OCI-LY1 (cell line): ENCODE data around the gene MIB2.

Source experiments
- H2AFZ ChIP-seq: fragments of 200-600 bp; sonication (generic), shearing (Covaris generic); 2 replicates; pipeline ENCODE4 v1.6.0; 2014; ENCODE audit warnings: antibody characterized with exemption, mild to moderate bottlenecking, low read length
- H3F3A ChIP-seq: fragments of 200-600 bp; sonication (generic), shearing (Covaris generic); 2 replicates; pipeline ENCODE4 v1.6.0; 2014; ENCODE audit warnings: mild to moderate bottlenecking, antibody characterized with exemption, low read length, moderate library complexity; ENCODE audit not compliant: insufficient read depth
- H3K27ac ChIP-seq: fragments of 200-600 bp; sonication (generic); 2 replicates; pipeline ENCODE4 v1.5.1; 2014; ENCODE audit warnings: low read length, mixed run types, mild to moderate bottlenecking, low read depth; ENCODE audit not compliant: poor library complexity, severe bottlenecking
- H3K27me3 ChIP-seq: fragments of 200-600 bp; sonication (generic); 2 replicates; pipeline ENCODE4 v1.6.0; 2014; ENCODE audit warnings: antibody characterized with exemption, mild to moderate bottlenecking, low read length, moderate library complexity; ENCODE audit not compliant: insufficient read depth
- H3K36me3 ChIP-seq: fragments of 200-600 bp; sonication (generic); 2 replicates; pipeline ENCODE4 v1.6.1; 2014; ENCODE audit warnings: mild to moderate bottlenecking, antibody characterized with exemption, low read length, moderate library complexity, mixed read lengths; ENCODE audit not compliant: insufficient read depth
- H3K4me1 ChIP-seq: fragments of 200-600 bp; sonication (generic); 2 replicates; pipeline ENCODE4 v1.5.1; 2014; ENCODE audit warnings: mild to moderate bottlenecking, low read length, moderate library complexity; ENCODE audit not compliant: insufficient read depth, severe bottlenecking
- H3K4me2 ChIP-seq: fragments of 200-600 bp; sonication (generic), shearing (Covaris generic); 2 replicates; pipeline ENCODE4 v1.6.1; 2014; ENCODE audit warnings: low read length
- H3K4me3 ChIP-seq: fragments of 200-600 bp; sonication (generic); 2 replicates; pipeline ENCODE4 v1.5.1; 2014; ENCODE audit warnings: low read length, low read depth, mild to moderate bottlenecking, mixed read lengths; ENCODE audit not compliant: poor library complexity, severe bottlenecking
- H3K79me2 ChIP-seq: fragments of 200-600 bp; shearing (Covaris generic); 2 replicates; pipeline ENCODE4 v1.6.1; 2016; ENCODE audit warnings: mixed run types, low read length, mixed read lengths; ENCODE audit not compliant: insufficient read depth
- H3K9ac ChIP-seq: fragments of 200-600 bp; sonication (generic), shearing (Covaris generic); 2 replicates; pipeline ENCODE4 v1.6.1; 2014; ENCODE audit warnings: mild to moderate bottlenecking, low read length, mixed read lengths
- H3K9me2 ChIP-seq: fragments of 200-600 bp; sonication (generic), shearing (Covaris generic); 2 replicates; pipeline ENCODE4 v1.6.1; 2014; ENCODE audit warnings: low read depth, mild to moderate bottlenecking, low read length, mixed read lengths
- H3K9me3 ChIP-seq: fragments of 200-600 bp; shearing (Covaris generic); 2 replicates; pipeline ENCODE4 v1.6.1; 2014; ENCODE audit warnings: low read length, mixed read lengths
- H4K20me1 ChIP-seq: fragments of 200-600 bp; sonication (generic), shearing (Covaris generic); 2 replicates; pipeline ENCODE4 v1.6.0; 2016; ENCODE audit warnings: mild to moderate bottlenecking, low read length; ENCODE audit not compliant: insufficient read depth
- EZH2 ChIP-seq: fragments of 200-600 bp; sonication (generic), shearing (Covaris generic); IDR thresholded peaks from 2 replicates; pipeline ENCODE4 v1.8.0; 2017; ENCODE audit warnings: borderline replicate concordance, mixed run types, mild to moderate bottlenecking, antibody characterized with exemption, low read length, moderate library complexity, mixed read lengths
- TF ChIP-seq, protein P1 (sequence below): fragments of 200-600 bp; sonication (generic), shearing (Covaris generic); IDR thresholded peaks from 2 replicates; pipeline ENCODE4 v1.5.1; 2017; ENCODE audit warnings: mild to moderate bottlenecking, antibody characterized with exemption, low read length, moderate library complexity, mixed read lengths

MIB2 gene

DNA sequence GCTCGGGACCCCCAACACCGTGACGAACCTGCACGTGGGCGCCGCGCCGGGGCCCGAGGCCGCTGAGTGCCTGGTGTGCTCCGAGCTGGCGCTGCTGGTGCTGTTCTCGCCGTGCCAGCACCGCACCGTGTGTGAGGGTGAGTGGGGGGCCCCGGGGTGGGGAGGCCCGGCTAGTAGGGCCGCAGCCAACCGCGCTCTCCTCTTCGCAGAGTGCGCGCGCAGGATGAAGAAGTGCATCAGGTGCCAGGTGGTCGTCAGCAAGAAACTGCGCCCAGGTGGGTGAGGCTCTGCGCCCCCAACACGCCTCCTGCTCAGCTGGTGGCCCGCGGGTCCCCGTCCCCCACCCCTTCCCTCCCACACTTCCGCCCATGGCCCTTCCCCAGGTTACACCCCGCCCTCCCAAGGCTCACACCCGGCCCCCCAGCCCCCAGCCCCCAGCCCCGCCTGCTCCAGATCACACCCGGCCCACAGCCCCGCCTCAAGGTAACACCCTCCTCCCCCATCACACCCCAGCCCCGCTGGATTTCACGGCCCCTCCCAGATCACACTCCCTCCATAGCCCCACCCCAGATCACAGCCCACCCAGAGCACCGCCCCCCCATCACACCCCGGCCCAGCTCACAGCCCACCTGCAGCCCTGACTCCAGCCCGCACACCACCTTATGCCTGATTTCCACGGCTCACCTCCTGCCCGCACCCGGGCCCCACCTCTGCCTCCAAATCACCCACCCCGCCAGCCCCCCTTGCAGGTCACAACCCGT, 14.3 kb downstream of the MIB2 start:
- Histone ChIP-seq H3K4me3 (peak overlapping the region; percentile 64), H3K4me2 (peak overlapping the region; percentile 83), H3K4me1 (peaks cover 29% of the 10 kb centered on the region), H3K36me3 (no peaks in the 10 kb centered on the region), H2AFZ (no peak overlapping the region), H3K27ac (no peak overlapping the region), H3K79me2 (no peaks in the 10 kb centered on the region), H3F3A (no peaks in the 10 kb centered on the region), H3K27me3 (no peaks in the 10 kb centered on the region), H4K20me1 (no peaks in the 10 kb centered on the region), H3K9me3 (no peaks in the 10 kb centered on the region), H3K9ac (peak overlapping the region; percentile 45), H3K9me2 (no peaks in the 10 kb centered on the region)
- TF ChIP-seq, protein P1, sequence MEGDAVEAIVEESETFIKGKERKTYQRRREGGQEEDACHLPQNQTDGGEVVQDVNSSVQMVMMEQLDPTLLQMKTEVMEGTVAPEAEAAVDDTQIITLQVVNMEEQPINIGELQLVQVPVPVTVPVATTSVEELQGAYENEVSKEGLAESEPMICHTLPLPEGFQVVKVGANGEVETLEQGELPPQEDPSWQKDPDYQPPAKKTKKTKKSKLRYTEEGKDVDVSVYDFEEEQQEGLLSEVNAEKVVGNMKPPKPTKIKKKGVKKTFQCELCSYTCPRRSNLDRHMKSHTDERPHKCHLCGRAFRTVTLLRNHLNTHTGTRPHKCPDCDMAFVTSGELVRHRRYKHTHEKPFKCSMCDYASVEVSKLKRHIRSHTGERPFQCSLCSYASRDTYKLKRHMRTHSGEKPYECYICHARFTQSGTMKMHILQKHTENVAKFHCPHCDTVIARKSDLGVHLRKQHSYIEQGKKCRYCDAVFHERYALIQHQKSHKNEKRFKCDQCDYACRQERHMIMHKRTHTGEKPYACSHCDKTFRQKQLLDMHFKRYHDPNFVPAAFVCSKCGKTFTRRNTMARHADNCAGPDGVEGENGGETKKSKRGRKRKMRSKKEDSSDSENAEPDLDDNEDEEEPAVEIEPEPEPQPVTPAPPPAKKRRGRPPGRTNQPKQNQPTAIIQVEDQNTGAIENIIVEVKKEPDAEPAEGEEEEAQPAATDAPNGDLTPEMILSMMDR: no peak
- no peak for TF ChIP-seq EZH2

DNA sequence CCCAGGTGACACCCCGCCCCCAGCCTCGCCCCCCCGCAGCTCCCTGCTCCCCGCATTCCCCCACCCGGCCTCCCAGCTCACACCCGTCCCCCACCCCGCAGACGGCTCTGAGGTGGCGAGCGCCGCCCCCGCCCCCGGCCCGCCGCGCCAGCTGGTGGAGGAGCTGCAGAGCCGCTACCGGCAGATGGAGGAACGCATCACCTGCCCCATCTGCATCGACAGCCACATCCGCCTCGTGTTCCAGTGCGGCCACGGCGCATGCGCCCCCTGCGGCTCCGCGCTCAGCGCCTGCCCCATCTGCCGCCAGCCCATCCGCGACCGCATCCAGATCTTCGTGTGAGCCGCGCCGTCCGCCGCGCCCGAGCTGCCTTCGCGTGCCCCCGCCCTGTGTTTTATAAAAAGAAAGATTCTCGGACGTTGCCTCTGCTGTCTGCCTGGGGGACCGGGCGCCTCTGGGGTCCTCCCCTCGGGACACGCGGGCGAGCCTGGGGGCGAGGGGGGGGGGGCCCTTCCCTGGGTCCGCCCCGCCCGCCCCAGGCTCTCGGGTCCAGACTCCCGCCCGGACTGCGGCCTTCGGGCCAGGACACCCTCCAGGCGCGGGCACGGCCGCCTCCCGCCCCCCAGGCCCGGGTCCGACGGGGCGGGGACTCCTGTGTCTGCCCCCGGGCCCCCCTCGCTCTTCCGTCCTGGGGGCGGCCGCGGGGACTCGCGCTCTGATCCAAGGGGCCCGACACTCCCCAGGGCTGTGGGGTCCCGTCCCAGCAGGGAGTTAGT, 15.1 kb downstream of the MIB2 start:
- no peaks in the 10 kb centered on the region for H3K27me3 ChIP-seq
- no peak overlapping the region for H3K27ac ChIP-seq
- H3K4me2 ChIP-seq: peak overlapping the region; percentile 58
- no peak overlapping the region for H2AFZ ChIP-seq
- no peaks in the 10 kb centered on the region for H3K79me2 ChIP-seq
- H3K36me3 ChIP-seq: no peaks in the 10 kb centered on the region
- no peaks in the 10 kb centered on the region for H3F3A ChIP-seq
- no peaks in the 10 kb centered on the region for H3K9me3 ChIP-seq
- peak overlapping the region; percentile 64 for H3K4me3 ChIP-seq
- TF ChIP-seq EZH2: no peak
- TF ChIP-seq, protein P1: no peak
- H3K9me2 ChIP-seq: no peaks in the 10 kb centered on the region
- H3K9ac ChIP-seq: peak overlapping the region; percentile 37
- H4K20me1 ChIP-seq: no peaks in the 10 kb centered on the region
- peaks cover 29% of the 10 kb centered on the region for H3K4me1 ChIP-seq

DNA sequence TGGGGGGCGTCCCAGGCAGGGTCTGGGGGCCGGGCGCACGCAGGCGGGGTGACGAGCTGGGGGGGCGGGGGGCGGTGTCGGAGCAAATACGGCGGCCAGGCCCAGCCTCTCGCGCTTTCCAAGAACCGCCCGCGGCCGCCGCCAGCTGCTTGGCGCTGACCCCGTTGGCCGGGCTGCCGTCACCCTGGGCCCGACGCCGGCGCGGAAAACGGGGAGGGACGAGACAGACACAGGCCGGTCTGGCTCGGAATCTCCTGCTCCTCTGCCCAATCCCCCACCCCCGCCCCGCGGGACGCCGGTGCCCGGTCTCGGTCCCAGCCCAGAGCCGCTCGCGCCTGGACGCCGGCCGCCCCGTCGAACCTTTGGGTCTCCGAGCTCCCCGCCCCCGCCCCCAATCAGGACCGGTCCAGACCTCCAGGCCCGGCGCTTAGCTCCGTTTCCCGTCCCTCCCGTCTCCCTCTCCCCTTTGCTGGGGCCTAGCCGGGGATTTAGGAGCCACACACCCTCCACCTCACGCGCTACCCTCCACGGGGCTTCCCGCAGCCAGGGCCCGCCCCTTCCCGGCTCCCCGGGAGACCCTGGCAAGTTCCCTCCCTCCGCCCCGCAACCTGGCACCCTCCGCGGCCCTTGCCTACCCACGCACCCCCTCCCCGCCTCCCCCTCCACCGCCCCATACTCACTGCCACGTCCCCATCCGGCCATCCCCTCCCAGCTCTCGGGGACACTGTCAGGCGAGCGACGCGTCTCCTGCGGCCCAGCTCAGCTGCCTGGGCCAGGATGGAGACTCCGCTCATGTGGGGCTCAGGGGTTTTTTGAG, 15.9 kb downstream of the MIB2 start:
- peak overlapping the region; percentile 64 for H3K4me3 ChIP-seq

More for the DNA sequence above, 15.9 kb downstream of the MIB2 start:
- H3K36me3 ChIP-seq: no peaks in the 10 kb centered on the region
- no peaks in the 10 kb centered on the region for H3K9me2 ChIP-seq
- TF ChIP-seq EZH2: no peak
- TF ChIP-seq, protein P1: no peak
- H3F3A ChIP-seq: no peaks in the 10 kb centered on the region
- H2AFZ ChIP-seq: no peak overlapping the region
- H3K9ac ChIP-seq: no peak overlapping the region
- H3K79me2 ChIP-seq: no peaks in the 10 kb centered on the region
- peaks cover 29% of the 10 kb centered on the region for H3K4me1 ChIP-seq
- no peaks in the 10 kb centered on the region for H3K27me3 ChIP-seq
- H3K4me2 ChIP-seq: peak overlapping the region; percentile 58
- H4K20me1 ChIP-seq: no peaks in the 10 kb centered on the region
- H3K9me3 ChIP-seq: no peaks in the 10 kb centered on the region
- H3K27ac ChIP-seq: no peak overlapping the region
